A549 (cell line): ENCODE results near the gene SLC16A13.

ENCODE experiments used
- TF ChIP-seq, protein P1 (sequence below): fragments of 250-450 bp; sonication (Bioruptor Pico); IDR thresholded peaks from 2 replicates; pipeline ENCODE4 v1.5.0; 2021; ENCODE audit warnings: mild to moderate bottlenecking, moderate library complexity, borderline replicate concordance
- TF ChIP-seq, protein P2 (sequence below): fragments of >200 bp; sonication (Bioruptor Twin); formaldehyde crosslinking; IDR thresholded peaks from 3 replicates; pipeline ENCODE4 v1.5.1; 2016

GRCh38 chr17:6997171-6997570, 38.6 kb upstream of the SLC16A13 start:
- TF ChIP-seq, protein P1, sequence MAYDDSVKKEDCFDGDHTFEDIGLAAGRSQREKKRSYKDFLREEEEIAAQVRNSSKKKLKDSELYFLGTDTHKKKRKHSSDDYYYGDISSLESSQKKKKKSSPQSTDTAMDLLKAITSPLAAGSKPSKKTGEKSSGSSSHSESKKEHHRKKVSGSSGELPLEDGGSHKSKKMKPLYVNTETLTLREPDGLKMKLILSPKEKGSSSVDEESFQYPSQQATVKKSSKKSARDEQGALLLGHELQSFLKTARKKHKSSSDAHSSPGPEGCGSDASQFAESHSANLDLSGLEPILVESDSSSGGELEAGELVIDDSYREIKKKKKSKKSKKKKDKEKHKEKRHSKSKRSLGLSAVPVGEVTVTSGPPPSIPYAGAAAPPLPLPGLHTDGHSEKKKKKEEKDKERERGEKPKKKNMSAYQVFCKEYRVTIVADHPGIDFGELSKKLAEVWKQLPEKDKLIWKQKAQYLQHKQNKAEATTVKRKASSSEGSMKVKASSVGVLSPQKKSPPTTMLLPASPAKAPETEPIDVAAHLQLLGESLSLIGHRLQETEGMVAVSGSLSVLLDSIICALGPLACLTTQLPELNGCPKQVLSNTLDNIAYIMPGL (CRISPR knock-in tag), result no peak
- TF ChIP-seq, protein P2, sequence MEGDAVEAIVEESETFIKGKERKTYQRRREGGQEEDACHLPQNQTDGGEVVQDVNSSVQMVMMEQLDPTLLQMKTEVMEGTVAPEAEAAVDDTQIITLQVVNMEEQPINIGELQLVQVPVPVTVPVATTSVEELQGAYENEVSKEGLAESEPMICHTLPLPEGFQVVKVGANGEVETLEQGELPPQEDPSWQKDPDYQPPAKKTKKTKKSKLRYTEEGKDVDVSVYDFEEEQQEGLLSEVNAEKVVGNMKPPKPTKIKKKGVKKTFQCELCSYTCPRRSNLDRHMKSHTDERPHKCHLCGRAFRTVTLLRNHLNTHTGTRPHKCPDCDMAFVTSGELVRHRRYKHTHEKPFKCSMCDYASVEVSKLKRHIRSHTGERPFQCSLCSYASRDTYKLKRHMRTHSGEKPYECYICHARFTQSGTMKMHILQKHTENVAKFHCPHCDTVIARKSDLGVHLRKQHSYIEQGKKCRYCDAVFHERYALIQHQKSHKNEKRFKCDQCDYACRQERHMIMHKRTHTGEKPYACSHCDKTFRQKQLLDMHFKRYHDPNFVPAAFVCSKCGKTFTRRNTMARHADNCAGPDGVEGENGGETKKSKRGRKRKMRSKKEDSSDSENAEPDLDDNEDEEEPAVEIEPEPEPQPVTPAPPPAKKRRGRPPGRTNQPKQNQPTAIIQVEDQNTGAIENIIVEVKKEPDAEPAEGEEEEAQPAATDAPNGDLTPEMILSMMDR, result no peak
